ENCODE measurements around the gene RBMS1. TPM values are rescaled to one million over a fixed set of nuclear protein-coding genes. Genes with fewer than 3 reads are reported as not detected.

RBMS1 gene
- total RNA-seq, 2 experiments from 2014 or later = 84.7 to 87.9 TPM

DNA sequence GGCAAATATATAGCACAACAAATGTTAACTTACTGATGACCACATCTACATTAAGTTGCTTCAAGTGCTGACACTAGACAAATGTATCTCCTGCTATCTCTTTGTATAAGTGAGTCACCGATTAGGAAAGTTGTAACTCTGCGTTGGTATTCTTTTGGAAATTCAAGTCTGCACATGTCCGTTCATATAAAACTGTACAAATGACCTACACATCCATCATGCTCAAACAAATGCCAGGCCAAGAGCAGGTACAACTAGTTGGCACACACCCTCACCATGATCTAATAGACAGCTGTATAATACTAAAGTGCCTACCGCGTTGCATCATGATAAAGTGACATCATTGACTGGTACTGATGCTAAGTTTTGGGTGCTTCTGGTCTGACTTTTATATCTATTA, 141.1 kb downstream of the RBMS1 start:
- ChIA-PET POLR2A (no interaction called here), CTCF (interaction anchor here (1.1 to 2.3 kb wide), 8 partner anchors 12 to 642 kb away, joined by 3 to 14 read pairs (median 6); no protein-coding TSS in a partner anchor)
- Mint-ChIP-seq H3K4me3 (no peak overlapping the region), H3K27me3 (ENCODE audit: low read depth) (no peaks in the 10 kb centered on the region), H3K27ac (no peak overlapping the region), H3K4me1 (ENCODE audit: low read depth) (peaks cover 31% of the 10 kb centered on the region), H3K36me3 (ENCODE audit: low read depth) (peaks cover 28% of the 10 kb centered on the region), H3K9me3 (ENCODE audit: insufficient read depth) (peaks cover 5% of the 10 kb centered on the region)
- no peak for ATAC-seq
- DNase-seq = no peak

DNA sequence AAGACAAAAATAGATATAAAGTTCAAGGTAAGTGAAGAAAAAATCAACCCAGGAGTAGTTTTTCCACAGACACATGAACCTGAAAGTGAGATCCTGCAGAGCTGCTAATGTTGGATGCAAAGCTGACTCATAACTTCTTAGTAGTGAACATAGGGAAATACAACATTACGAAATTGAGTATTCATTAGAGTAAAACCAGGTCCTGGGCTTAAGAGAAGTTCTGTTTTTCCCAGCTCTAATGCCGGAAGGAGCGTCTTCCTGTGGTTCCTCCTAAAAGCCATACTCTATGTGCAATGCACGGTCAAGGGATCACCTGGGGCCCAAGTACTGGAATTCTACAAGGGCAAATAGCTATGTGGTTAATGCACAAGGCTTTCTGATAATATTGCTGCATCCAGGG, 141.7 kb downstream of the RBMS1 start:
- Mint-ChIP-seq H3K4me1 (ENCODE audit: low read depth) (peaks cover 33% of the 10 kb centered on the region), H3K36me3 (ENCODE audit: low read depth) (peaks cover 23% of the 10 kb centered on the region), H3K4me3 (no peak overlapping the region), H3K27ac (no peak overlapping the region), H3K27me3 (ENCODE audit: low read depth) (no peaks in the 10 kb centered on the region), H3K9me3 (ENCODE audit: insufficient read depth) (peaks cover 5% of the 10 kb centered on the region)
- no peak for DNase-seq
- POLR2A ChIA-PET = no interaction called here
- ATAC-seq = no peak
- CTCF ChIA-PET = interaction anchor here (1.2 to 2.3 kb wide), 3 partner anchors 12 to 643 kb away, joined by 4 to 9 read pairs (median 6); no protein-coding TSS in a partner anchor

DNA sequence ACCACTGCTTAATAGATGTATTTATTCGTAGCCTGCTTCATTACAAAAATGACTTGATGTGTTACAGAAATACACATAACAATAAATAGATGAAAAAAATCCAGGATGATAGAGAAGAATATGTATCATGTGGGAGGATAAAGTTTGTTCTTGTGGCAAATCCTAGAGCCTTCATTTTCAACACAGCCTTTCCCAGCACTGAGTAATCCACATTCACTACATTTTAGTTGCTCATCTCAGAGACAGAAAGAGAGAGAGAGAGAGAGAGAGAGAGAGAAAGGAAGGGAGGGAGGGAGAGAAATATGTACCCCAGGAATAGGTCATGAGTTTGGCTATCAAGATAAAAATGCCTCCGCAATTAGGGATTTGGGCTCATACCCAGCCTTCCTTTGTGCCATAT, 144.3 kb downstream of the RBMS1 start:
- Mint-ChIP-seq H3K4me3 (no peak overlapping the region), H3K4me1 (ENCODE audit: low read depth) (peaks cover 40% of the 10 kb centered on the region), H3K9me3 (ENCODE audit: insufficient read depth) (no peaks in the 10 kb centered on the region), H3K36me3 (ENCODE audit: low read depth) (peaks cover 19% of the 10 kb centered on the region), H3K27me3 (ENCODE audit: low read depth) (no peaks in the 10 kb centered on the region), H3K27ac (no peak overlapping the region)
- DNase-seq (no peak), ATAC-seq (no peak)
- CTCF ChIA-PET = no interaction called here
- POLR2A ChIA-PET = no interaction called here

DNA sequence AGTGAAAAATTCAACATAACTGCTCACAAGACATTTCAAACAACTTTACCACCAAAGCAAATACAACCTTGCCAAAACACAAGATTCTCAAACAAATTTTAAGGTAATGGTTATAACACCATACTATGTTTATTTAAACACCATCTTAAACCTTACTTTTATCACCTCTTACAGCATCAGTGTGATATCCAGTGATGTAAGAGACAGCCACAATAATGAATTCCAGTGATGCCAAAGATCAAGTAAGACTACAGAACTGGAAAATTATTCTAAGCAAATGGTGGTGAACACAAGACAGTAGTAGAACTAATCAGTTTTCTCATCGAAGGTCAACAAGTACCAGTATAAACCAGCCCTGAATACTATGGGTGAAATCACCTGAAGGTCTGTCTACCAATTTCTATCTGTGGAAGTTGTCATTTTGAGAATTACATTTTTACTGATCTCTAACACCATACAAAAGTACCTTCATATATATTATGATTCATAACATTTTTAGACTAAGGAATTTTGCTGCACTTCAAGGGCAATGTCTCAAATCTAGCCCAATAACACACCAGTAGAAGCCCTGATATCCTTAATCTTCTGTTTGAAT, 146.2 kb downstream of the RBMS1 start:
- Mint-ChIP-seq H3K27ac (no peak overlapping the region), H3K36me3 (ENCODE audit: low read depth) (peaks cover 25% of the 10 kb centered on the region), H3K9me3 (ENCODE audit: insufficient read depth) (no peaks in the 10 kb centered on the region), H3K4me1 (ENCODE audit: low read depth) (peaks cover 36% of the 10 kb centered on the region), H3K4me3 (no peak overlapping the region), H3K27me3 (ENCODE audit: low read depth) (no peaks in the 10 kb centered on the region)
- POLR2A ChIA-PET = no interaction called here
- CTCF ChIA-PET = interaction anchor here (0.9 kb wide), 1 partner anchor 24 kb away, joined by 3 read pairs; no protein-coding TSS in a partner anchor
- DNase-seq = no peak
- no peak for ATAC-seq

DNA sequence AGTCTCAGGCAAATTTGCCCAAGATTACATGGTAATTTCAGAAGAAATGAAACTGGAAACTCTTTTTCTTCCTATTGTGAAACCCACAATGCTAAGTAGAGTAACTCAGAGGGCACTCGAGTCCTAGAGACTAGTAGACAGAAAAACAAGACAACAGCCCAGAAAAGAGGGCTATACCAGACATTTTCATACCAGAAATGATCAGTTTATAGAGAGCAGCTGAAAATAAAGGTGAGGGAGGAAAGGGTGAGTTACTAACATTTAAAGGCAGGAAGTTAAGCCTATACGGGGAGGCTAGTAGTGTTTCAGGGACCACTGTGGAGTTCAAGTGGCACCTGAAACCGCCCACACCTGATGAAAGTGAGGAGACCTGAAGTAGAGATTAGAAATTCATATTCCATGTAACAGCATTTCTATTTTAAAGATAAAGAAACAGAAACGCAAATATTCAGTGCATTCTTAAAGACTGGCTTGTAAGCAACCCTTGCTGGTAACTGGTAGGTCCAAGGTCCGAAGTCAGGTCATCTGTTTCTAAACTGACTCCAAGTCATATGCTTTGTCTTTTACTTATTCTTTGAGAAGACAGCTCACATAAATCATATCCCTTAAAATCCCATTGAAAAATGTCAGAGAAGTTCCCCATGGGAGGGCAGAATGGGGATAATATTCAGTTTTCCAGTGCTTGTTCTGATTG, 148.4 kb downstream of the RBMS1 start:
- CTCF ChIA-PET = interaction anchor here (1.0 to 1.4 kb wide), 3 partner anchors 10 to 21 kb away, joined by 3 to 10 read pairs (median 4); no protein-coding TSS in a partner anchor
- H3K4me1 Mint-ChIP-seq (ENCODE audit: low read depth) = peaks cover 40% of the 10 kb centered on the region
- ATAC-seq = peak; percentile 44
- H3K4me3 Mint-ChIP-seq = no peak overlapping the region
- DNase-seq = no peak
- POLR2A ChIA-PET = no interaction called here
- H3K27me3 Mint-ChIP-seq (ENCODE audit: low read depth) = no peaks in the 10 kb centered on the region
- peak overlapping the region; percentile 43 for H3K27ac Mint-ChIP-seq
- peaks cover 26% of the 10 kb centered on the region for H3K36me3 Mint-ChIP-seq (ENCODE audit: low read depth)
- no peaks in the 10 kb centered on the region for H3K9me3 Mint-ChIP-seq (ENCODE audit: insufficient read depth)

DNA sequence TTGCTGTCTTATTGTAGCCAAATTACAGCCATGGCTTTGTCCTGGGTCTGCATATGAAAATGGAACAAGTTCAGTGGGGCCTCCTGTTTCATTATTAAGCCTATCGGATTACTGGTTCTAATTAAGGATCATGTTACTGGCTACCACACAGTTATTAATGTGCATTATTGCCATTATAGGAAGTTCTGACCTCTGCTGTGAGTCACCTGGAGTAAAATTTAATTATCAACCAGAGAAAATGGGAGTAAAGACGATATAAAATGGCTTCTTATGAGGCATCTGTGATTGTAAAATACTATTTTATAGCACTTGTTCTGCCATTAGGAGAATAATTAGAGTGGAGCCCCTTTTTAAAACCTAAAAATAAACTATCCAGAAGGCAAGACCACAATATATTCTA, 150.2 kb downstream of the RBMS1 start:
- Mint-ChIP-seq H3K27ac (no peak overlapping the region), H3K36me3 (ENCODE audit: low read depth) (peaks cover 25% of the 10 kb centered on the region), H3K27me3 (ENCODE audit: low read depth) (no peaks in the 10 kb centered on the region), H3K9me3 (ENCODE audit: insufficient read depth) (no peaks in the 10 kb centered on the region), H3K4me1 (ENCODE audit: low read depth) (peaks cover 47% of the 10 kb centered on the region), H3K4me3 (no peak overlapping the region)
- ChIA-PET CTCF (interaction anchor here (1.3 kb wide), 1 partner anchor 20 kb away, joined by 3 read pairs; no protein-coding TSS in a partner anchor), POLR2A (no interaction called here)
- ATAC-seq = no peak
- DNase-seq = no peak

DNA sequence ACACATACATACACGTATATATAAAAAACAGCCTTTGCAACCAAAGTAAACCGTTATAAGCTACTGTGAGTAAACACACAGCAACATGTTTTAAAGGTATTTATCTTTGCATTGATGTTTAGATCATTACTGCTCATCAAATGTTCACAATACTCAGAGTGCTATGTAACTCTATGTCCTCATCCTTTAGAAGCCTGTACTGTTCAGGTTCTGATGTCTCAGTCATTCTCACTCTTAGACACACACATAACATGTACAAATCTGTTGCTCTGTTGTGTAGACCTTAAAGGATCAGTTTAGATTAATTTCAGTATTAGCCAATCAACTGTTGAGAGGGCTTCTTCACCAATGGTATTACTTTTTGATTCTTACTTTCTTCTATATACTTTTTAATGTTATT, 153.9 kb downstream of the RBMS1 start:
- Mint-ChIP-seq H3K36me3 (ENCODE audit: low read depth) (peaks cover 18% of the 10 kb centered on the region), H3K9me3 (ENCODE audit: insufficient read depth) (no peaks in the 10 kb centered on the region), H3K27ac (no peak overlapping the region), H3K4me1 (ENCODE audit: low read depth) (peaks cover 36% of the 10 kb centered on the region), H3K27me3 (ENCODE audit: low read depth) (no peaks in the 10 kb centered on the region), H3K4me3 (no peak overlapping the region)
- no peak for DNase-seq
- ChIA-PET CTCF (no interaction called here), POLR2A (no interaction called here)
- ATAC-seq = no peak

DNA sequence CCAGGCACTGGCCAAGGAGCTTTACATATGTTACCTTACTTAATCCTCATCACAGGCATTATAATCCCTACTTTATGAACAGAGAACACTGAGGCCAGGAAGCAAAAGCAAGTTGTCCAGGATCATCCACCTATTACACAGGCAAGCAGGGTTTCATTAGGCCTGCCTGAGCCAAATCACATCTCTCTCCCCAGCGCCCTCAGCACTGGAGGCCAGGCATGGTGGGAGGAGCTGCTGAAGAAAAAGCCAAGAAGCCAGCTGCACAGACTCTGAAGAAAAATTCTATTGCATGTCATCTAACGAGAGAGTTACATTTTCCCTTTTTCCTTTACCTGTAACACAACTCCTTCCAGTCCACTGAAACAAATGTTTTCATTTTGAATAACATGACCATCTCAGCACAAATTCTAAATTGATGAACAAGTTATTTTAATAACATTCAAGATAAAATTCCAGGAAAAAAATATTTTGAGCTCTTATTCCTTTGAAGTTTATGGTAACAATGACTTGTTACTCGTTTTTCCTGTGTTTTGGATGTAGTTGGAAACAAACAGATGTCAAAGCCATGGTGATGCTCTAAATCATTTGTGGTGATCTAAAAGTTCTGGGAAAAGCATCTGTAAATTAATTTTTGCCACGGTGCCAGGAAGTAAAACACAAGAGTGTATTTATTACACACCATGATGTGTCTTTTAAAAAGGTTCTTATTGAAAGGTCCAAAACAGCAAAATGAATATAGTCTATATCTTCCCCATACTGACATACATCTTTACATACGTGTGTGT, 154.5 kb downstream of the RBMS1 start:
- POLR2A ChIA-PET = interaction anchor here (0.7 kb wide), 1 partner anchor 625 kb away, joined by 3 read pairs; no protein-coding TSS in a partner anchor
- ATAC-seq (no peak), DNase-seq (no peak)
- Mint-ChIP-seq H3K27me3 (ENCODE audit: low read depth) (no peaks in the 10 kb centered on the region), H3K4me3 (no peak overlapping the region), H3K27ac (no peak overlapping the region), H3K4me1 (ENCODE audit: low read depth) (peaks cover 37% of the 10 kb centered on the region), H3K36me3 (ENCODE audit: low read depth) (peaks cover 18% of the 10 kb centered on the region), H3K9me3 (ENCODE audit: insufficient read depth) (no peaks in the 10 kb centered on the region)
- CTCF ChIA-PET = no interaction called here

DNA sequence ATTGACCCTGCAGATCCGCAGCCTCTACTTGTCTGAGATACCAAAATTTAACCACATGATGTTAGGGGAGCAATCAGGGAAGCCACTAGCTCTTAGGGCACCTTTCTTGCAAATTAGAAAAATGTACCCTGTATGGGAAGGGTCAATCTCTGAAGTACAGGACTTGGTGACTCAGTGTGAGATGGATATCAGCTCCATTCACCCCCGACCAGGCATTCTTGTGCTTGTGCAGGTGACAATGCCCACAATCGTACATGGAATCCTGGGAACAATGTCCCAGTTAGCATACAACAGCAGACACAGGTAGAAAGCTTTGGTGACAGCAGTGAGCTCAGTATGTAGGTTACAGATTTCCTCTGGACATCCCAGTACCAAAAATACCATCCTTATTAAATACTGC, 155.9 kb downstream of the RBMS1 start:
- no peak for DNase-seq
- peaks cover 48% of the 10 kb centered on the region for H3K4me1 Mint-ChIP-seq (ENCODE audit: low read depth)
- no peak overlapping the region for H3K27ac Mint-ChIP-seq
- no peak for ATAC-seq
- ChIA-PET POLR2A (no interaction called here), CTCF (interaction anchor here (0.7 to 0.8 kb wide), 3 partner anchors 12 to 657 kb away, joined by 3 read pairs; no protein-coding TSS in a partner anchor)
- no peaks in the 10 kb centered on the region for H3K9me3 Mint-ChIP-seq (ENCODE audit: insufficient read depth)
- no peaks in the 10 kb centered on the region for H3K27me3 Mint-ChIP-seq (ENCODE audit: low read depth)
- no peak overlapping the region for H3K4me3 Mint-ChIP-seq
- peaks cover 12% of the 10 kb centered on the region for H3K36me3 Mint-ChIP-seq (ENCODE audit: low read depth)

DNA sequence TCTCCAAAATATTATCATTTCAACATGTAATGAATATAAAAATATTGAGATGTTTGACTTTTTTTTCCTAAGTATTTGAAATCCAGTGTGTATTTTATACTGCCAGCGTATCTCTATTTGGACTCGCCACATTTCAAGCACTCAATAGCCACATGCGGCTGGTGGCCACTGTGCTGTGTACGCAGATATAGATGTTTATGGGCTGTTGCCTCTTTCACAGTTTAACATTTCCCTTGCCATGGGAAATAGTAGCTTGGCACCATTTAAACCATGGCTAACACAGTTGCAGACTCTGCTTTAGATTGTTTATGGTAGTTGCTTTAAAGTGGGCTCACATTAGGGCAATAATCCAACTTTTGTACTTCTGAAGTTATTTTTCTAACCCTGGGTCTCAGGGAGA, 157.0 kb downstream of the RBMS1 start:
- Mint-ChIP-seq H3K27me3 (ENCODE audit: low read depth) (no peaks in the 10 kb centered on the region), H3K9me3 (ENCODE audit: insufficient read depth) (no peaks in the 10 kb centered on the region), H3K36me3 (ENCODE audit: low read depth) (peaks cover 9% of the 10 kb centered on the region), H3K27ac (no peak overlapping the region), H3K4me1 (ENCODE audit: low read depth) (peaks cover 56% of the 10 kb centered on the region), H3K4me3 (no peak overlapping the region)
- no peak for DNase-seq
- ATAC-seq = no peak
- CTCF ChIA-PET = interaction anchor here (3.1 kb wide), 1 partner anchor 12 kb away, joined by 14 read pairs; no protein-coding TSS in a partner anchor
- POLR2A ChIA-PET = interaction anchor here (0.7 kb wide), 1 partner anchor 9 kb away, joined by 3 read pairs; no protein-coding TSS in a partner anchor

DNA sequence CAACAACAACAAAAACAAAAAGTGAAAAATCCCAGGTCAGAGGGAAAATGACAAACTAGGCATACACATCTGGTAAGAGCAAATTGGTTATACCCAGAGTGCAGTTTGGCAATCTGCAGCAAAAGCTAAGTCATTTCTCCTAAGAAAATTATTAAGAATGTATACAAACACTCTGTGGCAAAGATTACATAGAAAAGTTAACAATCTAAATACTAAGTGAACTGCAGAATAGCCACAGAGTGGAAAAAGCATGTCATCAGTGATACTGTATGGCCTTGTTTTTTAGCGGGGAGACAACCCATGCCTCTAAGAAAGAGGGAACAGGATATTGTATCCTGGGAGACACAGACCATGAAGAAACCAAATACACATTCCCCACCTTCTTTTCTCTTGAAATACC, 157.5 kb downstream of the RBMS1 start:
- POLR2A ChIA-PET = interaction anchor here (0.7 kb wide), 1 partner anchor 9 kb away, joined by 3 read pairs; no protein-coding TSS in a partner anchor
- CTCF ChIA-PET = interaction anchor here (1.4 to 3.1 kb wide), 3 partner anchors 12 to 658 kb away, joined by 4 to 14 read pairs (median 10); no protein-coding TSS in a partner anchor
- no peak for DNase-seq
- Mint-ChIP-seq H3K27me3 (ENCODE audit: low read depth) (no peaks in the 10 kb centered on the region), H3K27ac (no peak overlapping the region), H3K36me3 (ENCODE audit: low read depth) (peaks cover 13% of the 10 kb centered on the region), H3K4me1 (ENCODE audit: low read depth) (peaks cover 61% of the 10 kb centered on the region), H3K9me3 (ENCODE audit: insufficient read depth) (no peaks in the 10 kb centered on the region), H3K4me3 (no peak overlapping the region)
- ATAC-seq = peak; percentile 19

All from activated CD8-positive, alpha-beta T cell treated with anti-CD3 and anti-CD28 coated beads, Interleukin-2, amount 10 ng/mL, durations not matched to agents 7 days and 5 days (primary cell).